ENCODE data around the gene USP2. TPM values are rescaled to one million over a fixed set of nuclear protein-coding genes. Genes with fewer than 3 reads are reported as not detected.
A peak's percentile ranks its signal among the peaks of the same experiment; 100 is the strongest.

The USP2 gene
- total and polyA plus RNA-seq, 8 donors = 4.4 to 15.4 (median 6.6) TPM

GRCh38 chr11:119356349-119357031 is 25.0 kb downstream of the USP2 start:
- intact Hi-C loops (cut with DNase I) = no loop called here
- WGBS, 2 donors = 74 to 75% methylated on average over 54 of the region's 54 CpGs
- DNase-seq (peak in 3 of 6 donors; percentile 30 to 73 (median 40)), ATAC-seq (peak in 2 of 4 donors; percentile 37 to 66), FAIRE-seq (no peak)
- no peaks in the 10 kb centered on the region for H3K27me3 ChIP-seq
- no peak overlapping the region for H3K27ac ChIP-seq
- H3K4me1 ChIP-seq = peaks cover 6 to 18% (median 16%) of the 10 kb centered on the region in 3 donors
- peak overlapping the region in 1 of 4 donors; percentile 30 for H3K4me3 ChIP-seq
- TF ChIP-seq, protein P1, sequence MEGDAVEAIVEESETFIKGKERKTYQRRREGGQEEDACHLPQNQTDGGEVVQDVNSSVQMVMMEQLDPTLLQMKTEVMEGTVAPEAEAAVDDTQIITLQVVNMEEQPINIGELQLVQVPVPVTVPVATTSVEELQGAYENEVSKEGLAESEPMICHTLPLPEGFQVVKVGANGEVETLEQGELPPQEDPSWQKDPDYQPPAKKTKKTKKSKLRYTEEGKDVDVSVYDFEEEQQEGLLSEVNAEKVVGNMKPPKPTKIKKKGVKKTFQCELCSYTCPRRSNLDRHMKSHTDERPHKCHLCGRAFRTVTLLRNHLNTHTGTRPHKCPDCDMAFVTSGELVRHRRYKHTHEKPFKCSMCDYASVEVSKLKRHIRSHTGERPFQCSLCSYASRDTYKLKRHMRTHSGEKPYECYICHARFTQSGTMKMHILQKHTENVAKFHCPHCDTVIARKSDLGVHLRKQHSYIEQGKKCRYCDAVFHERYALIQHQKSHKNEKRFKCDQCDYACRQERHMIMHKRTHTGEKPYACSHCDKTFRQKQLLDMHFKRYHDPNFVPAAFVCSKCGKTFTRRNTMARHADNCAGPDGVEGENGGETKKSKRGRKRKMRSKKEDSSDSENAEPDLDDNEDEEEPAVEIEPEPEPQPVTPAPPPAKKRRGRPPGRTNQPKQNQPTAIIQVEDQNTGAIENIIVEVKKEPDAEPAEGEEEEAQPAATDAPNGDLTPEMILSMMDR (IDR thresholded peaks at IDR 0.05) = peak in 2 of 4 donors; percentile 38 to 43
- H3K9me3 ChIP-seq = no peaks in the 10 kb centered on the region
- peaks cover 0 to 39% (median 19%) of the 10 kb centered on the region in 3 donors for H3K36me3 ChIP-seq

- H3K4me1 ChIP-seq = peaks cover 0 to 11% (median 6%) of the 10 kb centered on the region in 3 donors
- H3K27ac ChIP-seq = no peak overlapping the region
- H3K4me3 ChIP-seq = no peak overlapping the region
- no peaks in the 10 kb centered on the region for H3K27me3 ChIP-seq
- intact Hi-C loops (cut with DNase I) = no loop called here
- ATAC-seq = no peak
- WGBS, 2 donors = 75 to 77% methylated on average over 9 of the region's 9 CpGs
- peaks cover 0 to 39% (median 19%) of the 10 kb centered on the region in 3 donors for H3K36me3 ChIP-seq
- no peaks in the 10 kb centered on the region for H3K9me3 ChIP-seq
- DNase-seq = peak in 1 of 6 donors; percentile 2
- FAIRE-seq = no peak
- TF ChIP-seq, protein P1 (IDR thresholded peaks at IDR 0.05) = no peak
Observed at GRCh38 chr11:119355091-119355843, 26.2 kb downstream of the USP2 start.

DNA sequence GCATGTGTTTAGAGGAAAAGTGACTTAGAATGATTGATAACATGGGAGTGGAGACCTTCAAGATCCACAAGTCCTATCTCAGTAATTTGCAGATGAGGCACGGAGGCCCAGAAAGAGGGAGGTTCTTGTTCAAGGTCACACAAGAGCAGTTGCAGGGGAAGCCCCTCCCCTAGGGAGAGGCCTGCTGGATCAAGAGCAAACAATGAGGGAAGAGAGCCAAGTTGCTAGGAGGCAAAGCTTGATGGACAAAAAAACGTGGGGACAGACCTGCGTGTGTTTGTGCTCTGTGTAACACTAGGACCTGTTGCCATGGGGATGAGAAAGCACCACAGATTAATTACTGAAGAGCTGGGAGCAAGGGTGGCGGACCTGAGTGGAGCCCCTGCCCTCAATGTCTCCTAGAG is 28.6 kb downstream of the USP2 start:
- peak overlapping the region; percentile 6 to 67 (median 52) for H3K27ac ChIP-seq
- TF ChIP-seq, protein P1 (IDR thresholded peaks at IDR 0.05) = no peak
- H3K36me3 ChIP-seq = peaks cover 0 to 20% (median 9%) of the 10 kb centered on the region in 3 donors
- no peak overlapping the region for H3K4me3 ChIP-seq
- H3K4me1 ChIP-seq = peaks cover 0 to 11% (median 5%) of the 10 kb centered on the region in 3 donors
- intact Hi-C loops (cut with DNase I) = no loop called here
- H3K9me3 ChIP-seq = no peaks in the 10 kb centered on the region
- WGBS, 2 donors = 7 to 14% methylated on average over 4 of the region's 4 CpGs
- DNase-seq (peak; percentile 45 to 88 (median 76)), FAIRE-seq (no peak), ATAC-seq (peak; percentile 84 to 94 (median 90))
- H3K27me3 ChIP-seq = no peaks in the 10 kb centered on the region

- ATAC-seq = no peak
- WGBS, 2 donors = 44 to 79% methylated on average over 1 to 2 of the region's 2 CpGs
- no peak for DNase-seq
- FAIRE-seq = no peak
- Histone ChIP-seq H3K27ac (no peak overlapping the region), H3K36me3 (peaks cover 0 to 6% (median 1%) of the 10 kb centered on the region in 3 donors), H3K4me1 (peaks cover 0 to 11% (median 5%) of the 10 kb centered on the region in 3 donors), H3K4me3 (no peak overlapping the region), H3K9me3 (no peaks in the 10 kb centered on the region), H3K27me3 (no peaks in the 10 kb centered on the region)
- intact Hi-C loops (cut with DNase I) = no loop called here
- TF ChIP-seq, protein P1 (IDR thresholded peaks at IDR 0.05) = no peak
Observed at GRCh38 chr11:119351232-119351631, 30.3 kb downstream of the USP2 start.
